Measurements from ENCODE around the gene ADGRB2.
"Not testable (repeated sequence)": the region's sequence is repeated elsewhere in the genome, so short reads cannot be mapped to it uniquely, and the experiment has no call there.

Gene ADGRB2

DNA sequence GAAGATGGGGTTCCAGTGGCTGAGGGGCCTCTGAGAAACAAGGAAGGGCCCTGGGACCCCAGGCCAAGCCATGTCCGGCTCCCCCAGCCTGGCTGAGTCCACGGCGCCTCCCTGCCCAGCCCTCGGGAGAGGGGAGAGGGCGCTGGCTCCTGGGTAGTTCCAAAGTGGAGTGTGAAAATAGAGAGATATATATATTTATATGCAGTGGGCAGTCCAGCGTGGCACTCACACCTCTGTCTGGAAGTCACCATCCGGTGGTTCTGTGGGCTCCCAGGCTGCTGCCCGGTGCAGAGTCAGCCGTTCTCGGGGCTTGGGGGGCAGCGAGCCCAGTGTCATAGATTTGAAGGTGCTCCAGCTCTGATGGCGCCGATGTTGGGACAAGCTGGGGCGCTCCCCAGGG lies 36.9 kb downstream of the ADGRB2 start:
- no peak for DNase-seq (ENCODE audit: low read depth, low spot score)

GRCh38 chr1:31726715-31727114 lies 37.4 kb downstream of the ADGRB2 start:
- no peak for DNase-seq (ENCODE audit: low read depth, low spot score)

GRCh38 chr1:31725777-31726535 lies 38.2 kb downstream of the ADGRB2 start:
- DNase-seq (ENCODE audit: low read depth, low spot score): no peak

GRCh38 chr1:31725134-31725533 lies 39.0 kb downstream of the ADGRB2 start:
- DNase-seq (ENCODE audit: low read depth, low spot score): no peak

DNA sequence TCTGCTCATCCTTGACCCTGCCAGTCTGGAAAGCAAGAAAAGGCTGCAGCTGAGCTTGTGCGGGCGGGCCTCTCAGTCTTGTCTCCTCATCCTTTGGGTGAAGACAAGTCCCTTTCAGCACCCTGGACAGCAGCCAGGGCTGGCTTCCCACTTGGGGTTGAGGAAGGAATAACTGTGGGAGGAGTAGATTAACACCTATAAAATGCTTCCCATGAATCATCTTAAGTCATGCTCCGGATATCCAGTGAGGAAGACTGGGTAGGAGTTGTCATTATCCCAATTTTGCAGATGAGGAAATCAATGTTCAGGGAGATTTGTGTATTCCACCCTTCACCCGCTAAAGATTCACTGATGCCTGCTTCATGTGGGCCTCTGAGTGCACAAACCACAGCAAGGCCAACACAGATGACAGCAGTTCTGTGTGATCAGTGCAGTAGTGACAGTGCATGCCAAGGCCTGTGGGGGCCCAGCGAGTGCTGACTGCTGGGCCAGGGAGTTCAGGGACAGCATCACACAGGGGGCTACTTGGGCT lies 40.2 kb downstream of the ADGRB2 start:
- DNase-seq (ENCODE audit: low read depth, low spot score): no peak

- no peak for DNase-seq (ENCODE audit: low read depth, low spot score)
Measured at GRCh38 chr1:31718327-31718897, 45.7 kb downstream of the ADGRB2 start.

- no peak for DNase-seq (ENCODE audit: low read depth, low spot score)
Measured at GRCh38 chr1:31717341-31717740, 46.8 kb downstream of the ADGRB2 start.

GRCh38 chr1:31715873-31716220 lies 48.3 kb downstream of the ADGRB2 start:
- no peak for DNase-seq (ENCODE audit: low read depth, low spot score)

GRCh38 chr1:31715087-31715872 lies 48.9 kb downstream of the ADGRB2 start:
- DNase-seq (ENCODE audit: low read depth, low spot score): no peak

DNA sequence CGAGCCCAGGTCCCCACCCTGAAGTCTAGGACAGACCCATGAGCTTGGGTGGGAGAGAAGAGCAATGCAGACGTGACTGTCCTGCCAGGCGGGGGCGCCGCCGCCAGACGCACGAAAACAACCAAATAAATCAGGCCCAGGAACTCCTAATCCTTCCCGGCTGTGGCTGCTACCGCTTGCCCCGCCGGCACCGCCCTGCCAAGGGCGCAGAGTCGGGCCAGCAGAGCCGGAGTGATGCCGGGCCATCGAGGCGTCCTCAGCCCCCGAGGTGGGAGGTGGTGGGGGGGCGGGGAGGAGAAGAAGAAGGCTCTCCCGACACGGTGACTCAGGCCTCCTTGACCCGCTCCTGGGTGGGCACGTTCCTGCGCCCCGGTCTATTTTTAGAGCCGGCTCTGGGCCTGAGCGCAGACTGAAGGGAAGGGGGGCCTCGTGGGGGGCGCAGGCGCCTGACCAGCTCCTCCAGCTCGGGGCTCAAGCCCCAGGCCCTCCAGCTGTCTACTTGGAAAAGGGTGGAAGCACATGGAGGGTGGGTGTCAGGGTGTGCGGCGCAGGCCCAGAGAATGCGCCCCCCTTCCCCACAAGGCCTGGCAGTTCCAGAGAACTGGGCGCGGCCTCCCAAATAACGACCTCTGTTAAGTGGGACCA lies 49.6 kb downstream of the ADGRB2 start:
- DNase-seq (ENCODE audit: low read depth, low spot score): no peak

GRCh38 chr1:31712630-31713029 lies 51.5 kb downstream of the ADGRB2 start:
- no peak for DNase-seq (ENCODE audit: low read depth, low spot score)

GRCh38 chr1:31712068-31712467 lies 52.1 kb downstream of the ADGRB2 start:
- no peak for DNase-seq (ENCODE audit: low read depth, low spot score)

DNA sequence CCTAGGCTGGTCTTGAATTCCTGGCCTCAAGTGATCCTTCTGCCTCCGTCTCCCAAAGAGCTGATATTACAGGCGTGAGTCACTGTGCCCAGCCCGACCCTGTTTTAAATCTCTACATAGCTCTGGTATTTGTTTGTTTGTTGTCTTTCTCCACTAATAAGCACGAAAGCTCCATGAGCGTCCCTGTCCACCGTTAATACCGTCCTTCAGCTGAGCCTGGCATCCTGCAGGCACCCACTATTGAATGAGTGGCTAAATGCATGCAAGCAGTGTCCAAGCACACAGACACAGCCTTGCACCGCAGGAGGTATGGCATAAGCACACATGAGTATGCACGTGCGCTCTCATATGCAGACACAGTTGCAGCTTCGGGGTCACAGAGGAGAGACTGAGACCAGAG lies 55.8 kb downstream of the ADGRB2 start:
- DNase-seq (ENCODE audit: low read depth, low spot score): peak; percentile 67

GRCh38 chr1:31707711-31708110 lies 56.4 kb downstream of the ADGRB2 start:
- no peak for DNase-seq (ENCODE audit: low read depth, low spot score)

DNA sequence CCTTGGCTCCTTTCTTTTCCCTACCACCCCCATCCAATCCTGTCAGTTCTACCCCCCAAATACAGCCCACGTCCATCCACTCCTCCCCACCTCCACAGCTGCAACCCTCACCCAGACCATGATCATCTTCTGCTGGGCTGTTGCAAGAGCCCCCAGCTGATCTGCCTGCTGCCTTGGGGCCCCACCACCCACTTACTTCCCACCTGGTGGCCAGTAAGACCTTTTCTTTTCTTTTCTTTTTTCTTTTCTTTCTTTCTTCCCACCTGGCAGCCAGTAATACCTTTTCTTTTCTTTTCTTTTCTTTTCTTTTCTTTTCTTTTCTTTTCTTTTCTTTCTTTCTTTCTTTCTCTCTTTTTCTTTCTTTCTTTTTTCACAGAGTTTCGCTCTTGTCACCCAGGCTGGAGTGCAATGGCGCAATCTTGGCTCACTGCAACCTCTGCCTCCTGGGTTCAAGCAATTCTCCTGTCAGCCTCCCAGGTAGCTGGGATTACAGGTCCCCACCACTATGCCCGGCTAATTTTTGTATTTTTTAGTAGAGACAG lies 57.0 kb downstream of the ADGRB2 start:
- not testable (repeated sequence) for DNase-seq (ENCODE audit: low read depth, low spot score)

- no peak for DNase-seq (ENCODE audit: low read depth, low spot score)
Measured at GRCh38 chr1:31706384-31707058, 57.6 kb downstream of the ADGRB2 start.

DNA sequence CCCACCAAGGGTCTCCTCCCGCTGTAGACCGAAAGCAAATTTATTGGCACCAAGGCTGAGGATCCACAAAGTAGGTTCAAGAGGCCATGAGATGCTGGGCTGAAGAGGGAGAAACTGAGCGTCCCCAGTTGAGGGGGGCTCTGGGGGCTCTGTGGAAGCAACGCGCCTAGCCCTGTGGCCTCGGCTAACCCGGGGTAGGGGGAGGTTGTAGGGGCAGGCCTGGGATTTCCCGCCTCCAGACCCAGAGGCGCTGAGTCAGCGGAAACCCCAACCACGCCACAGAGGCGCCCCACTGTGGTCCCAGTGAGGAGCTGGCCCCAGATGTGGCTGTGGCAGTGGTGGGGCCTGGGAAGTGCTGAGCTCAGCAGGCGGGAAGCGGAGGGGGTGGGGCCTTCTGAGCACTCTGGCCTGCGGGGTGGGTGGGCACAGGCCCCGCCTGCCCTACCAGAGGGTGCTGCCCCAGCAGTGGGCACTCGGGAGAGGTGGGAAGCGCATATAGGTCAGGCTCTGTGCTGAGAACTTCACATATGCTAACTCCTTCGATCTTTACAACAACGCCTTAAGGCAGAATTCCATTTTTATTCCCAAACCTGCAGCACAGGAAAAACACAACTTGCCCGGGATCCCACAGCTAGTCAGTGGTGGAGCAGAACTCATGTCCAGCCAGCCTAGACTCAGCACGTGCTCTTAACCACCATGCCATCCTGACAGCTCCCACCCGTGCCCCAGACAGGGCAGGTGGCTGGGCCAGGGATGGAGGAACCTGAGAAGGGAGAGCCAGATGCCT lies 58.9 kb downstream of the ADGRB2 start:
- no peak for DNase-seq (ENCODE audit: low read depth, low spot score)

DNA sequence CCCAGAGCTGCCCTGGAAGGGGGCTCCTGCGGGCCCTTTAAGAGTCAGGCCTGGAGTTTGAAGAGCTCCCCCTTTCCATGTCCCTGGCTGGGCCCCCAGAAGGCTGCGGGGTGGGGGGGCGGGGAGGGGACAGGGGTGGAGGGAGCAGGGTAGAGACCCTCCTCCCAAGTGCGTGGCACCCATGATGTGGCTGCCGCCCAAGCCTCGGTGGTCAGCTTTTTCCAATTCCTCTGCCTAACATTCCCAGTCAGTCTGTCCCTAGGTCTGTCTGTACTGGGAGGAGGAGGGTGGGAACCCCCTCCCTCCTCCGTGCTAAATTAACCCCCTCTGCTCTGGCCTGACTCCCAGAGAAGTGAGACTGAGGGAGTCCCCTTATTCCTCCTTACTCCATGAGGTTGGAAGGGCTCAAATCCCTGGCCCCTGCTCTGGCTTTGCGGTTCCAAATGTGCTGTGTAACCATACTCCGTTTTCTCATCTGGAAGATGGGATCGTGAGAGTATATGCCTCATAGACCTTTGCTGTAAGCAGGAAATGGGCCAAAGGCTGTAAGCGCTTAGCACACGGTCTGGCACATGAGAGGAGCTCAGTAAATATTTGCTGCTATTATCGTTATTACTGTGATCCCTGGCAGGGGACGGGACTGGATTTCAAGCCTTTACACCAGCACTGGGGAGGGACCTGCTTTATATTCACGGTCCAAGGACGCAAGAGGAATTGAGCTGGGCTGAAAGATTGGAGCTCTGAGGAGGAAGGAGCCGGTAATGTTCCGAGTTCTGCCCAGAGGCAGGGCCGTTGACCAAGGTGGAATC lies 59.7 kb downstream of the ADGRB2 start:
- DNase-seq (ENCODE audit: low read depth, low spot score): no peak

GRCh38 chr1:31703431-31704270 lies 60.5 kb downstream of the ADGRB2 start, which contains the start of gene COL16A1:
COL16A1 (minus strand) TSS chr1:31704017; CDS start chr1:31702193, 1,824 bp downstream.
- no peak for DNase-seq (ENCODE audit: low read depth, low spot score)
